Stimulated activated naive B cell treated with anti-CD40 and anti-IgM and Interleukin-4, amounts not matched to agents 10 μg/mL and 1 μg/mL and 100 μg/mL, for 72 hours (primary cell): ENCODE data around the gene ACTA2.

Source experiments
- ATAC-seq, 2 donors: fragments of 150-1000 bp; cut with Tn5 transposase; replicated peaks; 2 replicates each; pipeline ENCODE4 v1.10.0; 2021; ENCODE audit warnings: moderate library complexity in 1 of 2
- DNase-seq: peaks from one replicate; pipeline ENCODE4 v3.0.0; 2021
- H3K27ac Mint-ChIP-seq: one replicate; pipeline ENCODE4 v1.8.0; 2022; ENCODE audit warnings: mild to moderate bottlenecking, mixed read lengths
- H3K27me3 Mint-ChIP-seq, 2 donors: one replicate each; pipeline ENCODE4 v1.8.0; 2022; ENCODE audit warnings: mixed read lengths in 2 of 2
- H3K36me3 Mint-ChIP-seq, 2 donors: one replicate each; pipeline ENCODE4 v1.8.0; 2022; ENCODE audit warnings: mixed read lengths in 2 of 2, mild to moderate bottlenecking in 1 of 2
- H3K4me1 Mint-ChIP-seq, 2 donors: one replicate each; pipeline ENCODE4 v1.8.0; 2022; ENCODE audit warnings: mixed read lengths in 2 of 2, mild to moderate bottlenecking in 1 of 2
- H3K4me3 Mint-ChIP-seq, 2 donors: one replicate each; pipeline ENCODE4 v1.8.0; 2022; ENCODE audit warnings: mild to moderate bottlenecking in 2 of 2, mixed read lengths in 2 of 2, moderate library complexity in 1 of 2
- H3K9me3 Mint-ChIP-seq, 2 donors: one replicate each; pipeline ENCODE4 v1.8.0; 2022; ENCODE audit warnings: mixed read lengths in 2 of 2, mild to moderate bottlenecking in 1 of 2

The ACTA2 gene

DNA sequence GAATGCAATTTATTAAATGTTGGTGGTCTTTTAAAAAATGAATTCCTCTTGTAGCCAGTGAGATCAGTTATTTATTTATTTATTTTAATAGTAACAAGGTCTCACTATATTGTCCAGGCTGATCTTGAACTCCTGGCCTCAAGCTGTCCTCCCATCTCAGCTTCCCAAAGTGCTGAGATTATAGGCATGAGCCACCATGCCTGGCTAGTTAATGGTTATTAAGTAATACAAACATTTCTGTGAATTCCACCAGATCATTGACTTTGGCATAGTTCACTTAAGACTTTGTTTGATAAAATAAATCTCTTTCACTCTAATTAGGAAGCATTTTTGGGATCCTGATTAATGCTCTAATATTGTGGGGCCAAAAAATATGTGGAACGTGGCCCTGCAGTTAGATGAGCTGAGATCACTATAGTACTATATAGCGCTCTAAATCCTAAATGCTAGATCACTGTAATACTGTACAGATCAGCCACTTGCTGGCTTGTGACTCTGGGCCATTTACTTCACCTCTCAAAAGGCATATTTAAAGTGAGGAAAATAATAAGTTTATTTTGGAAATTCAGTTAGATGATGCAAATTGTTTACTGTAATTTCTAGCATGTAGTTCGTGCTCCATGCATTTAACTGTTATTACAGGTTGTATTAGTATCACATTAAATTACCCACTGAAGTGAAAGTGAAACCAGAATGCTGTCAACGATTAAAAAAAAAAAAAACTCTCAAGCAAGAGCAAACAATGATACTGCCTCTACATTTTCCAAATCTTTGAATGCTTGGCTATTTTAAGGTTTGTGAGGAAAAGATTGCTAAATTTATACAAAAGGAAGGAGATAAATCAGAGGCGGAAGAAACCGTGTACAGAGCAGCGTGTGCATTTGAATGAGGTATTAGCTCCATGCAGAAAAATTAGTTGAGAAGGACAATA, 22.1 kb upstream of the ACTA2 start:
- H3K27ac Mint-ChIP-seq = peak overlapping the region; percentile 99
- peaks cover 1 to 3% of the 10 kb centered on the region in 2 donors for H3K36me3 Mint-ChIP-seq
- ATAC-seq = no peak
- H3K4me1 Mint-ChIP-seq = peaks cover 2 to 10% of the 10 kb centered on the region in 2 donors
- H3K27me3 Mint-ChIP-seq = no peaks in the 10 kb centered on the region
- no peaks in the 10 kb centered on the region for H3K9me3 Mint-ChIP-seq
- DNase-seq = no peak
- H3K4me3 Mint-ChIP-seq = peak overlapping the region; percentile 93 to 99

DNA sequence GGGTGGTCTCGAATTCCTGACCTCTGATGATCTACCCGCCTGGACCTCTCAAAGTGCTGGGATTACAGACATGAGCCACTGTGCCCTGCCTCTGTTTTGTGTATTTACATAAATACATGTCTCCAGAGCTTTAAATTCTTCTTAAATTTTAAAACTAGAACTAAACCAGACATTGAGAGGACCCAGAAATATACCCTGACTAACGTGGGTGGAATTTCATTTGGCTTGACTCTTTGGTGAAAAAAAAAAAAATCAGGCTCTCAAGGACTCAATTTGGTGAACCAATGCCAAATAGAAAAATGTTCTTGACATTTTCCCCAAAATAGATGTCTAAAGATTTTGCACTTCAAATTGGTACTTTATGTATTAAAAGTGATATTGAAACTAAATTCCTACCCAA, 21.4 kb upstream of the ACTA2 start:
- Mint-ChIP-seq H3K9me3 (no peaks in the 10 kb centered on the region), H3K27me3 (no peaks in the 10 kb centered on the region), H3K27ac (no peak overlapping the region), H3K4me1 (peaks cover 2 to 10% of the 10 kb centered on the region in 2 donors), H3K36me3 (peaks cover 1 to 3% of the 10 kb centered on the region in 2 donors), H3K4me3 (no peak overlapping the region)
- ATAC-seq (no peak), DNase-seq (no peak)

DNA sequence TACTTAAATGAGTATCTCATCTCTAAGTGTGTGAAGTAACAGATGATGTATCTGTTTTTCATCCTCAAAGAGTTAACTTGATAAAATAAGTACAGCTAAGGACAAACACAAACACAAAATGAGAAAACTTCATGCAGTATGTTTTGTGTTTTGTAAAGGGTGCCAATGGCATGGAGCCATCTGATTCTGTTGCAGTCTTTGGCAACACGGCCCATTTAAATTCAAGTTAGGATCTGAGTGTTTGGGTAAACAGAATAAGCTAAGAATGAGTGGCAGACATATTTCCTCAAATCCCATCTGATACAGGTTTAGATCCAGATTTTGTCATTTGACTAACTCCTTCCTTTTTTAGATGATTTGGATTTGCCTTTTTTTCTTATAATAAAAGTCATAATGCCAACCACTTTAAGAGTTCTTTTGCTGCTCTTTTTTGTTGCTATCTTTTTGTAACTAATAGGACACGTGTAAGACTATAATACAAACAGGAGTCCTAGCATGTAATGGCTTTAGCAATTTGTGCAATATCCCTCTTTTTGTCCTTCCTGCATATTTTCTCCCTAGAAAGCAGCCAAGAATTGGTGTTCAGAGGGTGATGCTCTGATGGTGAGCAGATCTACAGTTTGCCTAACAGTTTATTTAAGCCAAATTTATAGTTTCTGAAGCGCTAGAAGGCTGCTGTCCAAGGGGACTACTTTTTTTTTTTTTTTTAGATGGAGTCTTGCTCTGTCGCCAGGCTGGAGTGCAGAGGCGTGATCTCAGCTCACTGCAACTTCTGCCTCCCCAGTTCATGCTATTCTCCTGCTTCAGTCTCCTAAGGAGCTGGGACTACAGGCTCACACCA, 18.9 kb upstream of the ACTA2 start:
- H3K27ac Mint-ChIP-seq = no peak overlapping the region
- no peaks in the 10 kb centered on the region for H3K9me3 Mint-ChIP-seq
- ATAC-seq (no peak), DNase-seq (no peak)
- peaks cover 1 to 3% of the 10 kb centered on the region in 2 donors for H3K36me3 Mint-ChIP-seq
- H3K4me3 Mint-ChIP-seq = no peak overlapping the region
- no peaks in the 10 kb centered on the region for H3K27me3 Mint-ChIP-seq
- H3K4me1 Mint-ChIP-seq = peaks cover 2 to 10% of the 10 kb centered on the region in 2 donors

DNA sequence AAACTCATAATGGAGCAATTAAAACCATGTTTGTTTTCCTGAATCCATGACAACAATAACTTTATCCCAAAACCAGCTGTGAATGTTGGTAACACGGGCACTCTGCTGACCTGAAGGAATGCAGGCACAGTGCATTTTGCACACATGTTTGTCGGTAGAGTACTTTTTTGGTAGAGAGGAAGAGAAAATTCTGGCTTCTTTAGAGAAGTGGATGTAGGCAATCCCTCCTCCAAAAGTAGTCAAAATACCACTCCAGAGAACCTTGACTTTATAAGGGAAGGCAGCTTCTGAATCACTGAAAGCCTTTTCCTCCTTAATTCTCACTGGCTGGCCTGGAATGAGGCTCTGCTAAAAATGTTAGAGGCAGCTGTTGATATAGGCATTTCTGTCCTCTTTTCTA, 15.8 kb upstream of the ACTA2 start:
- no peaks in the 10 kb centered on the region for H3K9me3 Mint-ChIP-seq
- H3K4me3 Mint-ChIP-seq = no peak overlapping the region
- H3K27ac Mint-ChIP-seq = no peak overlapping the region
- H3K36me3 Mint-ChIP-seq = peaks cover 0 to 2% of the 10 kb centered on the region in 2 donors
- H3K4me1 Mint-ChIP-seq = no peaks in the 10 kb centered on the region
- DNase-seq (no peak), ATAC-seq (no peak)
- H3K27me3 Mint-ChIP-seq = no peaks in the 10 kb centered on the region

DNA sequence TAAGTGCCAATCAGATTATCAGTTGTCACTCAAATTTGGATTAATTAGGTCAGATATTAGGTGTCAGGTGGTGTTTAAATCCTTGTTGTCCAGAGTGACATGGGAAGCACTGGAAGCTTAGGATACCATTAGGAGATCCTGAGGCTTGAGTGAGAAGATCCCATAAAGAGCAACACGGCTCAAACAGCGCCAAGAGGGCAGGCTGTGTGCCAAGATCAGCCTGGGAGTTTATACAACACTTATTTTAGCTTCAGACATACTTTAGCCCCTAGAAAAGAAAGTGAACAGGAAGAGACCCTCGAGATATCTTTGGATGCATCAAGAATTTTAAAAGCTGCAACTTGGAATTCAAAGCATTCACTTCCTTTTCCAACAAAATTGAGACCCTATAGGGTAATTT, 14.2 kb upstream of the ACTA2 start:
- ATAC-seq (no peak), DNase-seq (no peak)
- Mint-ChIP-seq H3K4me3 (no peak overlapping the region), H3K4me1 (no peaks in the 10 kb centered on the region), H3K27me3 (no peaks in the 10 kb centered on the region), H3K27ac (no peak overlapping the region), H3K9me3 (no peaks in the 10 kb centered on the region), H3K36me3 (peaks cover 0 to 3% of the 10 kb centered on the region in 2 donors)

DNA sequence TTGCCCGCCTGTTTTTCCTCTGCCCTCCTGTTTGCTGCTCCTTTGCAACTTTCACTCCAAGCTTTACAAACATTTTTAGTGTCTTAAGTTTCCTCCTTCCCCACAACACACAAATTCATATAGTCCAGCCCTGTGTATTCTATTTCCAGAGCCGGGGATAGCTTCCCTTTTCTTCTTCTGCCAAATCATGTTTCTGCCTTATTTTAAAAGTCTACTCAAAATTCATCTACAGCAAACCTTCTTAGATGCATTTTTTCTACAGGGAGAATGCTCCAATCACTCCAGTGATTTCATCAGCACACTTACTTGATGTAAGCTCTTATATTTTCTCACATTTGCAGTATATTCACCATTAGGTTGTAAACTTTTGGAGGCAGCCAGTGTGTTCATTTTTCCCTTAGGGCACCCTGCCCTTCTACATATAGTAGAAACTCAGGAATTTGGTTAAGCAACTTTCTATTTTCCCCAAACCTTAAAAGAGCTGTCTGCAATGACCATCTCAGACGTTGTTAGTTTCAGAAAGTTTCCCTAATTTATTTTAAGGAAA, 12.4 kb upstream of the ACTA2 start:
- Mint-ChIP-seq H3K36me3 (peaks cover 0 to 3% of the 10 kb centered on the region in 2 donors), H3K9me3 (no peaks in the 10 kb centered on the region), H3K4me1 (no peaks in the 10 kb centered on the region), H3K27me3 (no peaks in the 10 kb centered on the region), H3K4me3 (no peak overlapping the region), H3K27ac (no peak overlapping the region)
- no peak for ATAC-seq
- DNase-seq = no peak

DNA sequence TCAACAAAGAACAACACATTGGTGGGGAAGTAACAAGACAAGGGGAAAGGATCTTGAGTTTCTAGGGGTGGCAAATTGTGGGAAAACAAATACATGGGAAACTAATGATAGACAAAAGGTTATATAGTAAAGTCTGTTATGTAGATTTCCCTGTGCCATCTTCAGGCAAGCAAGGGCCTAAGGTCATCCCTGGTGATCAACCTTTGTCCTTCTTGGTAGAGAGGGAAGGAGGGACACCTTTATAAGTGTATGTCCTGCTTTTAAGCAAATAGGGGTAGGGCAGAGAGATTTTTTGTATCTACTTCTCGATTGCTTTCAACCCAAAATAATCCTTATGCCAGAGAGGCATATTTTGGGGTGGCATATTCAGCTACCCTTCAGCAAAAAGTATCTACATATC, 11.8 kb upstream of the ACTA2 start:
- no peak for ATAC-seq
- no peak for DNase-seq
- H3K27ac Mint-ChIP-seq = no peak overlapping the region
- no peak overlapping the region for H3K4me3 Mint-ChIP-seq
- no peaks in the 10 kb centered on the region for H3K27me3 Mint-ChIP-seq
- no peaks in the 10 kb centered on the region for H3K9me3 Mint-ChIP-seq
- H3K4me1 Mint-ChIP-seq = no peaks in the 10 kb centered on the region
- peaks cover 0 to 3% of the 10 kb centered on the region in 2 donors for H3K36me3 Mint-ChIP-seq

DNA sequence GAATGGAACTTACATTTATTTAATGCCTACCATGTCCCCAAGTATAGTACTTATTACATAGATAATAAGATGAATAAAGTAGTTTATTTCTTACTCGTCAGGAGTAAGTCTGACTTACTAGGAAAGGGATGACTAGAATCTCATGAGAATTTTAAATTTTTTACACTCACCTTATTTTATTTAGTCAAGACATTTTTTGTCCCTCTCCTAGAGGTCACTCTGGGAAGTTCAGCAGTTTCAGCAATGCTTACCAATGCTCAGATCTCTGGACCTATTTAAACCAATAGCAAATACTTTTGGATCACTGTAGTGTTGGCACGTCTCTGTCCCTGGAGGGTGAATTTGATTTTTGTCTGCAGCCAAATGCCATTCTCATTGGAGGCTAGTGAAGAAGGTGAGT, 10.7 kb upstream of the ACTA2 start:
- Mint-ChIP-seq H3K27ac (no peak overlapping the region), H3K4me1 (no peaks in the 10 kb centered on the region), H3K9me3 (no peaks in the 10 kb centered on the region), H3K4me3 (no peak overlapping the region), H3K36me3 (peaks cover 0 to 3% of the 10 kb centered on the region in 2 donors), H3K27me3 (no peaks in the 10 kb centered on the region)
- DNase-seq (no peak), ATAC-seq (no peak)

DNA sequence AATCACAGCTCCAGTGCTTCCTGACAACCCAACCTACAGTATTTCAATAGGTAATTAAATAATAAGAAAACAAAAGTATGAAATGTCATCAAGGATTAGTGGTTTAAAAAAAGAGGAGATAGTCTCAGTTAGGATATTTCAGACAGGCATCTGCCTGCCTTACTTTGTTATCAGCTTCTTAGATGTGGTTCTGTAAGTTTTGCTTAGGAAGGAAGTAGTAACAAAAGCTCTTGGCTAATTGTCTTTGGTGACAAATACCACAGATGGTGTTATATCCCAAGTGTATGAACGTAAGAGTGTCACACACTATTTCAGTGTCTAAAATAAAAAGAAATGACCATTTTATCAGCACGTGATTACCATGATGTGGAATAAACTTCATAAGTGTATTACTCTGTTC, 9.8 kb upstream of the ACTA2 start:
- H3K27me3 Mint-ChIP-seq = no peaks in the 10 kb centered on the region
- ATAC-seq (no peak), DNase-seq (no peak)
- H3K4me3 Mint-ChIP-seq = no peak overlapping the region
- no peaks in the 10 kb centered on the region for H3K9me3 Mint-ChIP-seq
- no peak overlapping the region for H3K27ac Mint-ChIP-seq
- peaks cover 0 to 3% of the 10 kb centered on the region in 2 donors for H3K36me3 Mint-ChIP-seq
- no peaks in the 10 kb centered on the region for H3K4me1 Mint-ChIP-seq

DNA sequence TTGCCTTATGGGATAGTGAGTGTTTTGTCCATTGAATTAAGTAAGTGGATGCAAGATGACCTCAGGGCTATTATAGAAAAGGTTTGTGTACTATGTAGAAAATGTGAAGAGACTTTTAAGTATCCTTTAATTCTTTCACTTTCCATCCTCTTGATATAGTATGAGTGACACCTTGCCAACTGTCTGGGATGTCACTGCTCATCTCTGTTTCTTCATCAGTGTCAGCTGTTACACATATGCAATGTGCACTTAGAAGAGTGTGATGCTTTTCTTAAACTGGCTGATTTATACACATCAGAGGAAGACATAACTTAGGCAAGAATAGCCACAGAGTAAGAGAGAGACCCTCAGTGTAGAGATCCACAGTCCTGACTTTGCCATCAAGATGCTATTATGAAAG, 8.7 kb upstream of the ACTA2 start:
- Mint-ChIP-seq H3K27me3 (no peaks in the 10 kb centered on the region), H3K4me3 (no peak overlapping the region), H3K4me1 (no peaks in the 10 kb centered on the region), H3K9me3 (no peaks in the 10 kb centered on the region), H3K36me3 (peaks cover 0 to 3% of the 10 kb centered on the region in 2 donors), H3K27ac (no peak overlapping the region)
- ATAC-seq (no peak), DNase-seq (no peak)

DNA sequence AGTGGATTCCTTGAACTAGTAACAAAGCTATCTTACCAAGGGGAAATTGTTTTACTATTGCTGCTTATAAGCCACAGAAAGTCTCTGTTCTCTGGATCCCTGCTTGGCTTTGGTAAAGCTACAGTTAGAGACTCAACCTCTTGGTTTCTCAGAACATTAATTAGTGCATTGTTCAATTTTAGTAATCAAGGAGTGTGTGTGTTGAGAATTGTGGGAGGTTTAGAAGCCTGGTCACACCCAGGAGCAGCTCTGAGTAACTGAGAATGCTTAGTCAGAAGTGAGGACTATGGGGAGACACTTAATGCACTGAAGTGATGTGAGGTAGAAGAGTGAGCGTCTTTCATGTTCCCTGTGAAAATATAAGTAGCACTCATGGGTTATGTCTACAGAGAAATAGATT, 8.2 kb upstream of the ACTA2 start:
- H3K4me1 Mint-ChIP-seq = no peaks in the 10 kb centered on the region
- ATAC-seq (no peak), DNase-seq (no peak)
- H3K4me3 Mint-ChIP-seq = no peak overlapping the region
- no peaks in the 10 kb centered on the region for H3K27me3 Mint-ChIP-seq
- H3K36me3 Mint-ChIP-seq = peaks cover 0 to 3% of the 10 kb centered on the region in 2 donors
- H3K9me3 Mint-ChIP-seq = no peaks in the 10 kb centered on the region
- no peak overlapping the region for H3K27ac Mint-ChIP-seq

DNA sequence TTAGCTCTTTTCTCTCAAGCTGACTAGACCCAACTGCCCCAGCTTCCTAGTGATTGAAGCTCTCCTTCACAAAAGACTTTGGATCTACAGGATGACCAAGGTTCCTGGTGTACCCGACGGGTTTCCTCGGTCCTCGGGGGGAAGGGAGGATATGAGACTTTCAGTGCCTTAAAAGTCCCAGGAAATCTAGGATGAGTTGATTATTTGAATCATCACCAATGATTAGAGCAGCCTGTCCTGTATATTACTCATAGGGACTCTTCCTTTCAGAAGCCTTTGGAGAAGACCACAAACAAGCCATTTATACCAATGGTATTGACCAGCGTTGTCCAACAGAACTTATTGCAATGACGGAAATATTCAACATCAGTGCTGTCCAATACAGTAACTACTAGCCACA, 6.1 kb upstream of the ACTA2 start:
- ATAC-seq (no peak), DNase-seq (no peak)
- Mint-ChIP-seq H3K4me1 (peaks cover 0 to 1% of the 10 kb centered on the region in 2 donors), H3K4me3 (no peak overlapping the region), H3K9me3 (peaks cover 0 to 2% of the 10 kb centered on the region in 2 donors), H3K36me3 (peaks cover 3 to 6% of the 10 kb centered on the region in 2 donors), H3K27ac (no peak overlapping the region), H3K27me3 (no peaks in the 10 kb centered on the region)

DNA sequence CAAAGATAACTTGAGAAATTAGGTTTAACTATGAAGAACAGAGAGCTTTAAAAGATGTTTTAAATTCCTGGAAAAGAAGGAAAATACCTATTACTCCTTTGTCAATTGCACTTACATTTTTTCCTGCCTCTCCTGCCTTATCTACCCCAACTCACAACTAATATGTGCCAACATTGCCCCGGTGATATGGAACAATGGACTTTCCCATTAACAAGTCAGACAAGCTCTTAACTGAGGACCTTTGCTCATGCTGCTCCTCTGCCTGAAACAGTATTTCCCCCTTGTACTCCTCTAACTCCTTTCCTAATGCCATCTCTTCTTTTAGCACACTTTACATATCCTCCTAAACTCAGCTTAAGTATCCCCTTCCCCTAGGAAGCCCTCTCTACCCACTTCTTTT, 4.8 kb upstream of the ACTA2 start:
- DNase-seq (no peak), ATAC-seq (no peak)
- H3K4me1 Mint-ChIP-seq = peaks cover 0 to 2% of the 10 kb centered on the region in 2 donors
- H3K36me3 Mint-ChIP-seq = peaks cover 5 to 8% of the 10 kb centered on the region in 2 donors
- H3K27me3 Mint-ChIP-seq = no peaks in the 10 kb centered on the region
- no peak overlapping the region for H3K27ac Mint-ChIP-seq
- H3K9me3 Mint-ChIP-seq = peaks cover 0 to 8% of the 10 kb centered on the region in 2 donors
- H3K4me3 Mint-ChIP-seq = no peak overlapping the region

DNA sequence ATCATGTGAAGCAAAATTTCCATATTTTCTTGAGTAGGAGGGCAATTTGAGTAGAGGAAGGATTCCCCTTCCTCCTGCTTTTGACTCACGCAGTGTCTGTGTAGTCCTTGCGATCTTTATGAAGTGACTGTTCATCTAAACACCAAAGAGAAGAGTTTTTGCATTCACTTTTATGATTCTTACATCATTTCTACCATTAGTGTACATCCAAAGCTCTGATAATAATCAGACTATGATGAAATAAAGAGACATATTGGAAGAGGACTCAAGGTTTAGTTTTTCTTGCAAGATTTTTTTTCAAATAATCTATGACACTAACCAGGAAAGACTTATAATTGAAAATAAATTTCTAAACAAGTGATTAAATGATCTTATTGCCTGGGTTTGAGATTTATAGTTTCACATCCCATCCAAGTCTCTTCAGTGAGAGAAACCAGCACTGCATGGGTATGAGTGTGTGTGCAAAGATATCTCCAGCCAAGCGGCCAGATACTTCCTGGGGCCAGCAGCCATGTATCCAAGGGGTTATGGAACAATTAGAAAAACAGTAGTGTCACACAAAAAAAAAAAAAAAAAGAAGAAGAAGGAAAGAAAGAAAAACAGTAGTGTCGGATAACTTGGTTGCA, 2.0 kb upstream of the ACTA2 start:
- ATAC-seq = no peak
- H3K36me3 Mint-ChIP-seq = peaks cover 18 to 23% of the 10 kb centered on the region in 2 donors
- peaks cover 0 to 8% of the 10 kb centered on the region in 2 donors for H3K9me3 Mint-ChIP-seq
- peaks cover 0 to 2% of the 10 kb centered on the region in 2 donors for H3K4me1 Mint-ChIP-seq
- no peaks in the 10 kb centered on the region for H3K27me3 Mint-ChIP-seq
- no peak overlapping the region for H3K27ac Mint-ChIP-seq
- DNase-seq = no peak
- no peak overlapping the region for H3K4me3 Mint-ChIP-seq
